Metanephros (tissue), 1 donor: ENCODE measurements around the gene PABPN1L. TPM values are rescaled to one million over a fixed set of nuclear protein-coding genes. Genes with fewer than 3 reads are reported as not detected.

Experiments used
- total RNA-seq: library from RNA; depleted of rRNA; stranded (reverse); fragments of >200 nt; gene quantifications from one replicate; pipeline ENCODE4 v1.2.3, GENCODE V29; 2014

Gene PABPN1L
- not detected for total RNA-seq

DNA sequence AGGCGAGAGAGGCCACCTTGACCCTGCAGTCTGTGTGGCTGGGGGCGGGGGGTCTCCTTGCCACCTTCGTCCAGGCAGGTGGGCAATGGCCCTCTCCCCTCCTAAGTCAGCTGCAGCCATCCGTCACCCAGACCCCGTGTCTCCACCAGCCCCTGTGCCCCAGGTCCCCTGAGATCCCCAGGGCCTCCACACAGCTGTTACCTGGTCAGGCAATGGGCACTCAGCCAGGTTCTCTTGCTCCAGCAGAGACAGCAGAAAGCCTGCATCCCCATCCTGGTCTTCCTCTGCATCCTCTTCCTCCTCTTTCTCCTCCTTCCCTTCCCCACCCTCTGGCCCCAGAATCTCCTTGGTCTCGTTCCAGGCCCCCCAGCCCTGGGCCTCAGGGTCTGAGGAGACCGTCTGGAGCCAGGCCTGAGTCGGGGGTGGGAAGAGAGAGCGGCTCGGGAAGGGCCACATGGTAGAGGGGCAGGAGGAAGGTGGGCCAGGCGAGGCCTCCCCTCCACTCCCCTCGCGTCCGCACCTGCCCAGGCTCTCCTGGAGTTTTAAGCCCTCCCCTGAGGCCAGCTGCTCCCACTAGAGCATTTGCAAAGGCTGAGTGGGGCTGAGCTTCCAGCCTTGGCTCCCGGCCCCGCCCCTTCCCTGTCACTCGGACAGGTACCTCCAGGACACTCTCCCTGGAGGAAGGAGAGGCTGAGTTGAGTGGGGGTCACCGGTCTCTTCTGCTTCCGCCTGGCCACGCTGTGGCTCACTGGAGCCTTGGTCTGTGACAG is at the start of gene PABPN1L:
PABPN1L (minus strand) TSS at position 510 of the 770 bp plus-strand sequence; CDS start at position 456, 54 bp downstream.

DNA sequence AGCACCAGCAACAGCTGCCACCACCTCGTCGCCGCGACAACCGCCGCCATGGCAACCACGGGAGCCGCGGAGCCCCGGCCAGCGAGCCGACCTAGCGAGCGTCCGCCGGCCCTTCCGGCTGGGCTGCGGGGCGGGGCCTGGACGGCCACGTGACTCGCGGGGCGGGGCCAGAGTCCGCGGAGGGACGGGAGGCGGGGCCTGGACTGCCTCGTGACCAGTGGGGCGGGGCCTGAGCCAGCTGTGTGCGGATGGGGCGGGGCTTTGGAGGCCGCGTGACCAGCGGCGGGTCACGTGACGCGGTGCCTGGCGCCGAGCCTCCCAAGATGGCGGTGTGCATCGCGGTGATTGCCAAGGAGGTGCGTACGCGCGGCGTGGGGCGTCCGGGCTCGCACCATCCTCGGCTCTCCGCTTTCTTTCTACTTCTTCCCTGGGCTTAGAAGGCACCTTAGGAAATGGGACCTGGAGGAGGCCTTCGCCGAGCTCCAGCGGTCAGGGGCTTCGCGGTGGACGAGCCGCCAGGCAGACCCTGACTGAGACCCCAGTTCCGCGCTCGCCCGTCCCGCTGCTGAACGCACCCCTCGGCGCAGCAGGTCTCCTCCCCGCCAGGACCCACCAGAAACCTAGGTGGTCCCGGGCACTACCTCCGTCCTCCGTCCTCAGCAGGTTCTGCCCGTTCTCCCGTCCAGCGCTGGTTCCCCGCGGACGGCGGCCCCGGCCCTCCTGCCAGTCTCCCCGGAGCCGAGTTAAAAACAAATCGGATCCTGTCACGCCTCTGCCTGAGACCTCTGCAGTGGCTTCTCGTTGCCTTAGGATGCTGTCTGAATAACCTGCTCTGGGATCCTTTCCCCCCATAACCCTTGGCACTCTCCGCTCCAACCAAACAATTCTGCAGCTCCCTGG is 9.4 kb downstream of the PABPN1L start, which contains the start of the genes GALNS and TRAPPC2L:
GALNS (minus strand) TSS at position 120 of the 900 bp plus-strand sequence; CDS start at position 50, 70 bp downstream.
TRAPPC2L (plus strand) TSS at position 300 of the 900 bp plus-strand sequence; CDS start at position 324, 24 bp downstream.

Other genes with a start within 250 kb of the PABPN1L start
- gene IL17C, start 228.1 kb downstream of the PABPN1L start, total RNA-seq: 0.35 TPM
- 130 TPM for gene CYBA, start 215.6 kb downstream of the PABPN1L start, total RNA-seq
- 31.6 TPM for gene MVD, start 203.6 kb downstream of the PABPN1L start, total RNA-seq
- gene SNAI3, start 180.2 kb downstream of the PABPN1L start, total RNA-seq: 8.2 TPM
- 26.6 TPM for gene RNF166, start 160.3 kb downstream of the PABPN1L start, total RNA-seq
- 12.0 TPM for gene CTU2, start 160.2 kb downstream of the PABPN1L start, total RNA-seq
- 117 TPM for gene PIEZO1, start 81.4 kb downstream of the PABPN1L start, total RNA-seq
- gene CDT1, start 62.9 kb downstream of the PABPN1L start, total RNA-seq: 19.7 TPM
- 65.5 TPM for gene APRT, start 54.7 kb downstream of the PABPN1L start, total RNA-seq
- 25.5 TPM for gene GALNS, start 9.7 kb downstream of the PABPN1L start, total RNA-seq
- 38.4 TPM for gene TRAPPC2L, start 9.5 kb downstream of the PABPN1L start, total RNA-seq
- 4.4 TPM for gene CBFA2T3, start 110.5 kb upstream of the PABPN1L start, total RNA-seq
- gene ACSF3, start 227.2 kb upstream of the PABPN1L start, total RNA-seq: 36.1 TPM